Thyroid gland (tissue), 4 donors: Measurements from ENCODE around the gene NECAB2.

Experiments used
- CTCF ChIP-seq, 6 experiments: fragments of 200-600 bp in 3 of 6; fragments of 450-650 bp in 3 of 6; sonication (generic) in 3 of 6; IDR thresholded peaks; one replicate each; pipeline ENCODE4 v1.5.1; 2016 to 2019; ENCODE audit warnings: antibody characterized with exemption in 6 of 6, mild to moderate bottlenecking in 2 of 6, inconsistent platforms in 1 of 6, moderate library complexity in 1 of 6
- POLR2A ChIP-seq, 2 donors: fragments of 450-650 bp; IDR thresholded peaks; one replicate each; pipeline ENCODE4 v1.6.1; 2017; ENCODE audit warnings: antibody characterized with exemption in 2 of 2, mild to moderate bottlenecking in 2 of 2, moderate library complexity in 1 of 2

GRCh38 chr16:84007965-84008364 lies 39.9 kb downstream of the NECAB2 start:
- TF ChIP-seq CTCF (IDR thresholded peaks at IDR 0.05) (no peak), POLR2A (IDR thresholded peaks at IDR 0.05) (no peak)
